ENCODE data around the gene GJB3. TPM values are rescaled to one million over a fixed set of nuclear protein-coding genes. Genes with fewer than 3 reads are reported as not detected.

GJB3 gene
- total RNA-seq, 4 donors from 2014 or later, result 0.22 to 0.63 TPM; not detected in 2

- no peak for TF ChIP-seq POLR2A (IDR thresholded peaks at IDR 0.05)
- no peak for TF ChIP-seq CTCF (IDR thresholded peaks at IDR 0.05)
- TF ChIP-seq EP300 (IDR thresholded peaks at IDR 0.05), result no peak
- Histone ChIP-seq H3K27ac (no peak overlapping the region), H3K36me3 (no peaks in the 10 kb centered on the region), H3K4me1 (no peaks in the 10 kb centered on the region), H3K27me3 (peaks cover 0 to 22% of the 10 kb centered on the region in 2 donors), H3K9me3 (no peaks in the 10 kb centered on the region), H3K4me3 (no peak overlapping the region)
- 60 to 61% methylated on average over 18 of the region's 18 CpGs for WGBS, 2 donors
- DNase-seq (ENCODE audit: low spot score in 2 of 2), result no peak
Measured at GRCh38 chr1:34746785-34747637, 34.0 kb upstream of the GJB3 start.

GRCh38 chr1:34747638-34747941 lies 33.4 kb upstream of the GJB3 start:
- no peak for TF ChIP-seq EP300 (IDR thresholded peaks at IDR 0.05)
- no peak for TF ChIP-seq POLR2A (IDR thresholded peaks at IDR 0.05)
- TF ChIP-seq CTCF (IDR thresholded peaks at IDR 0.05), result no peak
- H3K27ac ChIP-seq, result no peak overlapping the region
- no peaks in the 10 kb centered on the region for H3K4me1 ChIP-seq
- no peak for DNase-seq (ENCODE audit: low spot score in 2 of 2)
- no peaks in the 10 kb centered on the region for H3K9me3 ChIP-seq
- peaks cover 0 to 22% of the 10 kb centered on the region in 2 donors for H3K27me3 ChIP-seq
- WGBS, 2 donors, result 56 to 59% methylated on average over 6 of the region's 6 CpGs
- no peak overlapping the region for H3K4me3 ChIP-seq
- no peaks in the 10 kb centered on the region for H3K36me3 ChIP-seq

- DNase-seq (ENCODE audit: low spot score in 2 of 2), result no peak
- Histone ChIP-seq H3K4me1 (no peaks in the 10 kb centered on the region), H3K9me3 (no peaks in the 10 kb centered on the region), H3K4me3 (no peak overlapping the region), H3K36me3 (no peaks in the 10 kb centered on the region), H3K27ac (no peak overlapping the region), H3K27me3 (peaks cover 0 to 22% of the 10 kb centered on the region in 2 donors)
- TF ChIP-seq EP300 (IDR thresholded peaks at IDR 0.05), result no peak
- no peak for TF ChIP-seq POLR2A (IDR thresholded peaks at IDR 0.05)
- no peak for TF ChIP-seq CTCF (IDR thresholded peaks at IDR 0.05)
- WGBS, 2 donors, result 53 to 56% methylated on average over 8 of the region's 8 CpGs
Measured at GRCh38 chr1:34749992-34750391, 31.0 kb upstream of the GJB3 start.

GRCh38 chr1:34750610-34751009 lies 30.4 kb upstream of the GJB3 start:
- WGBS, 2 donors, result 84 to 87% methylated on average over 5 of the region's 5 CpGs
- H3K4me1 ChIP-seq, result no peaks in the 10 kb centered on the region
- peaks cover 0 to 22% of the 10 kb centered on the region in 2 donors for H3K27me3 ChIP-seq
- DNase-seq (ENCODE audit: low spot score in 2 of 2), result no peak
- H3K27ac ChIP-seq, result no peak overlapping the region
- no peak overlapping the region for H3K4me3 ChIP-seq
- no peaks in the 10 kb centered on the region for H3K9me3 ChIP-seq
- H3K36me3 ChIP-seq, result no peaks in the 10 kb centered on the region
- TF ChIP-seq EP300 (IDR thresholded peaks at IDR 0.05), result no peak
- no peak for TF ChIP-seq POLR2A (IDR thresholded peaks at IDR 0.05)
- TF ChIP-seq CTCF (IDR thresholded peaks at IDR 0.05), result no peak

GRCh38 chr1:34753163-34753562 lies 27.9 kb upstream of the GJB3 start:
- Histone ChIP-seq H3K27ac (no peak overlapping the region), H3K4me3 (no peak overlapping the region), H3K36me3 (no peaks in the 10 kb centered on the region), H3K27me3 (no peaks in the 10 kb centered on the region), H3K9me3 (no peaks in the 10 kb centered on the region), H3K4me1 (no peaks in the 10 kb centered on the region)
- no peak for DNase-seq (ENCODE audit: low spot score in 2 of 2)
- 63 to 69% methylated on average over 3 of the region's 3 CpGs for WGBS, 2 donors
- TF ChIP-seq EP300 (IDR thresholded peaks at IDR 0.05), result no peak
- TF ChIP-seq CTCF (IDR thresholded peaks at IDR 0.05), result no peak
- TF ChIP-seq POLR2A (IDR thresholded peaks at IDR 0.05), result no peak
